ENCODE measurements around the gene MPEG1.

GRCh38 chr11:59255281-59255680 lies 42.6 kb upstream of the MPEG1 start:
- TF ChIP-seq, protein P1, sequence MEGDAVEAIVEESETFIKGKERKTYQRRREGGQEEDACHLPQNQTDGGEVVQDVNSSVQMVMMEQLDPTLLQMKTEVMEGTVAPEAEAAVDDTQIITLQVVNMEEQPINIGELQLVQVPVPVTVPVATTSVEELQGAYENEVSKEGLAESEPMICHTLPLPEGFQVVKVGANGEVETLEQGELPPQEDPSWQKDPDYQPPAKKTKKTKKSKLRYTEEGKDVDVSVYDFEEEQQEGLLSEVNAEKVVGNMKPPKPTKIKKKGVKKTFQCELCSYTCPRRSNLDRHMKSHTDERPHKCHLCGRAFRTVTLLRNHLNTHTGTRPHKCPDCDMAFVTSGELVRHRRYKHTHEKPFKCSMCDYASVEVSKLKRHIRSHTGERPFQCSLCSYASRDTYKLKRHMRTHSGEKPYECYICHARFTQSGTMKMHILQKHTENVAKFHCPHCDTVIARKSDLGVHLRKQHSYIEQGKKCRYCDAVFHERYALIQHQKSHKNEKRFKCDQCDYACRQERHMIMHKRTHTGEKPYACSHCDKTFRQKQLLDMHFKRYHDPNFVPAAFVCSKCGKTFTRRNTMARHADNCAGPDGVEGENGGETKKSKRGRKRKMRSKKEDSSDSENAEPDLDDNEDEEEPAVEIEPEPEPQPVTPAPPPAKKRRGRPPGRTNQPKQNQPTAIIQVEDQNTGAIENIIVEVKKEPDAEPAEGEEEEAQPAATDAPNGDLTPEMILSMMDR (IDR thresholded peaks at IDR 0.05; ENCODE audit: low read depth, low read length), result no peak
- no peak for TF ChIP-seq EZH2phosphoT487 (IDR thresholded peaks at IDR 0.05; ENCODE audit: low read depth)
